GM10847 (cell line): ENCODE measurements around the gene ZBTB20.

Source experiments
- POLR2A ChIP-seq: IDR thresholded peaks from 2 replicates; pipeline ENCODE4 v1.6.1; 2011; ENCODE audit not compliant: insufficient read length; ENCODE audit errors: extremely low read depth

Gene ZBTB20

GRCh38 chr3:114406286-114406685, 740.8 kb downstream of the ZBTB20 start:
- TF ChIP-seq POLR2A = no peak

GRCh38 chr3:114405202-114405990, 741.7 kb downstream of the ZBTB20 start:
- no peak for TF ChIP-seq POLR2A

- no peak for TF ChIP-seq POLR2A
Measured at GRCh38 chr3:114404590-114404989, 742.5 kb downstream of the ZBTB20 start.

DNA sequence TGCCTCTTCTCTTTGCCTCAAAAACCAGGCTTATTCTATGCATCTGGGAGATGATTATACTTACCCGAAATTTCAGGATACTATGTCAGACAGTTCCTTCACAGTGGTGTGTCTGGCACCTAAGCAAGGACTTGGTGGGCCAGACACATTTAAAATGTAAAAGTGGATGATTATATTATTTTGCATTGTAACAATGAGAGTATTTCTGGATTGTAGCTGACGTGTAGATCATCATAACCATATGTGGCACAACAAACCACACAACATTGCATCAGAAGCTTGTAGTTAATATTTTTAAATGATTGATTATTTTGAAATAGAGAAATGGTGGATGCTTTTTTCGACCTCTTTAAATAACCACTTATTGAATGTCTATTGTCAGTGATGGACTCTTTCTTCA, 744.2 kb downstream of the ZBTB20 start:
- TF ChIP-seq POLR2A = no peak

- no peak for TF ChIP-seq POLR2A
Measured at GRCh38 chr3:114401346-114401745, 745.7 kb downstream of the ZBTB20 start.

DNA sequence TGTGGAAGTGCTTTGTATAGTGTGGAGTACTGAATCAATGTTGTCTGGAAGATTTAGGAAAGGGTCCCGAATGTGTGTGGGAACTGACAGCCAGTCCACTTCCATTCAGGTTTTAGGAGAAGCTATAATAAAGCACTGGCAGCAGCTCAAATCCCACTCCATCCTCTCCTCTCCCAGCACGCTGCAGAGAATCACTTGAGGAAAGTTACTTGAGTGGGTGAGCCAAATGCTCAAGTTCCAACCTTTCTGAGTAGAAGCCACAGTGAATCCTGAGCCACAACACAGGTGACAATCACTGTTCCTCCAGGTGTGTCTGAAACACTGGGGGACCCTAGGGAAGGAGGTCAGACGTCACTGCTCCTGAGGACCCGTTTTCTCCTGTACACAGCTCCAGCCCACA, 746.7 kb downstream of the ZBTB20 start:
- no peak for TF ChIP-seq POLR2A

DNA sequence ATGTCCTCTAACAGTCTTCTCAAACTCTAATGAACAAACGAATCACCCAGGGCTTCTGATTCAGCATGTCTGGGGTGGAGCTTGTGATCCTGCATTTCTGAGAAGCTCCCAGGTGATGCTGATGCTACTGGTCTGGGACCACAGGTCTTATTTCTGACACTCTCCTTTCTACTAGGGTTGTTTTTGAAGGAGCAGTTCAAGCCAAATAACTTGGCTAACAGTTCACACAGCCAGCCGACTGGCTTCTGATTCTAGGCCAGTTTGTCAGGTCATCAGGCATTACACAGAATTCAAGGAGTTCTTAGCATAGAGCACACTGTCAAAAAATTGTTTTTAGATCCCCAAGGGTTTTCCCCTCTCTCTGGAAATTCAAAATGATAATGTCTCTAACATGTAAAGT, 752.5 kb downstream of the ZBTB20 start:
- TF ChIP-seq POLR2A = no peak

- TF ChIP-seq POLR2A = no peak
Measured at GRCh38 chr3:114393367-114394072, 753.6 kb downstream of the ZBTB20 start.

GRCh38 chr3:114392831-114393230, 754.3 kb downstream of the ZBTB20 start:
- TF ChIP-seq POLR2A = no peak

- no peak for TF ChIP-seq POLR2A
Measured at GRCh38 chr3:114389156-114389555, 757.9 kb downstream of the ZBTB20 start.

- TF ChIP-seq POLR2A = no peak
Measured at GRCh38 chr3:114384558-114384903, 762.6 kb downstream of the ZBTB20 start.

- no peak for TF ChIP-seq POLR2A
Measured at GRCh38 chr3:114383875-114384557, 763.1 kb downstream of the ZBTB20 start.

DNA sequence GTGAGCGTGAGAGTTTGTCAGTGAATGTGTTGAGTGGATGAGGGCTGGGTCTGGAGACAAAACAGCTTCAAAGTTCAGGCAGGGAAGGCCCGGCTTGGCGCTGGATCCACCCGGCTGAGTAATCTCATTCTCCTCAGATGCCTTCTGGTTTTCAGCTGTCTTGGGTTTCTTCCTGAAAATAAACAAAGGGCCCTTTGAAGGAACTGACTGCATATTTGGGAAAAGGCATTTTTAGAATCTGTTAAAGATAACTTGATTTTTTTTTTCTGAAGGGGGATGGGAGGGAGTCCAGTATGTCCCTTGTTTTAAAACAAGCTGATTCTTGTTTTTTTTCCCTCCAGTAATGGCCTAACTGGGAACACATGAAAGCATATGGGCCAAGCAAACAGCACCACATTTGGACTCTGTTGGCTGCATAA, 766.8 kb downstream of the ZBTB20 start:
- TF ChIP-seq POLR2A = no peak

DNA sequence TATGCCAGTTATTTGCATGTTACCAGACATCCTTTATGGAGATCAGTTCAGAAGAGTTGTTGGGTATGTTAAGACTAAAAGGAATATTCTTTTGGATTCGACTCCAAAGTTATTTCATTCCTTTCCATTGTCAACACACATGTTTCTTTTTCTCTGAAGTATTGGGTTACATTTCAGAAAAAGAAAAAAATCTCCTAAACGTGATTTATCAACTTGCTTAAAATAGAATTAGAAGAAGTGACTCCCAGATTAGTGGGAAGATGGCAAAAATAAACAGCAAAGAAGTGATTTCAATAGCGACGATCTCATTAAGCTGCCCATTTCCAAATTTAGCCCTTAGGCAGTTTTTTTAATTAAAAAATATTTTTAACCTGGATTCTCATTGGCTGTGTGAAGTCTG, 767.8 kb downstream of the ZBTB20 start:
- no peak for TF ChIP-seq POLR2A

- TF ChIP-seq POLR2A = no peak
Measured at GRCh38 chr3:114378760-114379159, 768.3 kb downstream of the ZBTB20 start.

- no peak for TF ChIP-seq POLR2A
Measured at GRCh38 chr3:114377426-114377825, 769.7 kb downstream of the ZBTB20 start.
